ENCODE measurements around the gene LAIR1.
"Not testable (repeated sequence)": the region's sequence is repeated elsewhere in the genome, so short reads cannot be mapped to it uniquely, and the experiment has no call there.

Gene LAIR1

DNA sequence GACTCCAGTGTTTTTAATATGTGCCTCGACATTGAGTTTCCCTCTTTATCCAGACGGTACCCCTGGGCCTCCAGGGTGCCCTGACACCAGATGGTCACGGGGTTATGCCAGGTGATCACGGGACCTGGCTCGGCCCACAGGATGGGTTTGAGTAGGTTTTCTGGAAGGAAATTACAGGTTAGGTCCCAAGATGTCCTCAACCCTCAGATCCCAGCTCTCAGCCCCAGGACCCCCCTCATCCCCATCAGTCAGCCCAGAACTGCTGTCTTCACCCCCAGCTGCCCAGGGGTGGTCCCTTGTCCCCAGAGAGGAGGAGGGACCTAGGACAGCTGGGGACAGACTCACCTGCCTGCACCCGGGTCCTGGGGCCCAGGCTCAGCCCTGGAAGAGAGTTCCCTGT, 26.2 kb downstream of the LAIR1 start:
- DNase-seq, result no peak

DNA sequence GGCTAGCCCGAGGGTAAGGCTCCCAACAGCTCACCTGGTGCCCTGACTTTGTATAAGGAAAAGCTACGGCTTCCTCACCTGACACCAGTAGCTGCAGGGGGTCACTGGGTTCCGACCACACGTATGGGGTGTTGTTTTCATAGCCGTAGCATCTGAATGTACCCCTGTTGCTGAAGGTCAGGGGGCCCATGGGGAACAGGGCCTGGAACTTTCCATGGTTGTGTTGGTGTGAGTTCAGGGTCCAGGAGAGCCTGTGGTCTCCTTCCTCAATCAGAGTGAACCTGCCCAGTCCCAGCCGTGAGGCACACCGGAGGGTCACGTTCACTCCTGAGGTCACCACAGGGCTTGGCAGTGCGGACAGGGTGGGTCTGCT, 26.9 kb downstream of the LAIR1 start:
- no peak for DNase-seq

DNA sequence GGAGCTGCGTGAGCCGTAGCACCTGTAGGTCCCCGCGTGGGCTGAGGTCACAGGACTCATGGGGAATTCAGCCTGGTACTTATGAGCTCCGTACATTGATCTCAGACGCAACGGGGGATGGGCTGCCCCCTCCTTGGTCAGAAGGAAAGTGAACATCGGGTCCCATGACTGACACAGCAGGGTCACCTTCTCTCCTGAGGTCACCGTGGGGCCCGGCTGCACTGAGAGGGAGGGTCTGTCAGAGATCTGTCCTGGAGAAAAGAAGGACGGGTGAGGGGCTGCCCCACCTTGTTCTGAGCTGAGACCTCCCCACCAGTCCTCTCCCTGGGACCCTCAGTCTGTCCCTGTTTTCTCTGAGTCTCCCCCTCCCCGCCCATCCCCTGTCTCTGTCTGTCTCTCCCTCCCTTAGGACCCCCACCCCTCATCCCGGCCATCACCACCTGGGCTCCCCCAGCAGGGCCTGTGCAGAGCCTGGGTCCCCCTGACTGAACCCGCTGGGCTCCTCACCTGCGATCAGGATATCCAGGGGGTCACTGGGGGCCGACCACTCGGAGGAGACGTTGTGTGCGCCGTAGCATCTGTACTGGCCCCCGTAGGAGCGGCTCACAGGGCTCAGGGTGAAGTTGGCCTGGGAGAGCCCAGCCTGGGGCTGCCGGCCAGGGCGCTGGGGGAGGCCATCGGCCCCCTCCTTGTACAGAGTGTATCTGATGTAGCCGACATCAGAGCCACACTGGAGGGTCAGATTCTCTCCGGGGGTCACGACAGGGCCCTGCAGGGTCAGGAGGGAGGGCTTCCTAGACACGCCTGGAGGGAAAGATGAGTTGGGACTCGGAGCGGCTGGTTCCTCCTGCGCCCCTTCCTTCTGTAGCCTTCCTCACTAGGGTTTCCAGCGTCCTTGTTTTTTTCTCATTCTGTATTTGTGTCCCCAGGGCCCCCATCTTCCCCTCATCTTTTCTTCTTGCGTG, 27.6 kb downstream of the LAIR1 start:
- DNase-seq, result no peak

DNA sequence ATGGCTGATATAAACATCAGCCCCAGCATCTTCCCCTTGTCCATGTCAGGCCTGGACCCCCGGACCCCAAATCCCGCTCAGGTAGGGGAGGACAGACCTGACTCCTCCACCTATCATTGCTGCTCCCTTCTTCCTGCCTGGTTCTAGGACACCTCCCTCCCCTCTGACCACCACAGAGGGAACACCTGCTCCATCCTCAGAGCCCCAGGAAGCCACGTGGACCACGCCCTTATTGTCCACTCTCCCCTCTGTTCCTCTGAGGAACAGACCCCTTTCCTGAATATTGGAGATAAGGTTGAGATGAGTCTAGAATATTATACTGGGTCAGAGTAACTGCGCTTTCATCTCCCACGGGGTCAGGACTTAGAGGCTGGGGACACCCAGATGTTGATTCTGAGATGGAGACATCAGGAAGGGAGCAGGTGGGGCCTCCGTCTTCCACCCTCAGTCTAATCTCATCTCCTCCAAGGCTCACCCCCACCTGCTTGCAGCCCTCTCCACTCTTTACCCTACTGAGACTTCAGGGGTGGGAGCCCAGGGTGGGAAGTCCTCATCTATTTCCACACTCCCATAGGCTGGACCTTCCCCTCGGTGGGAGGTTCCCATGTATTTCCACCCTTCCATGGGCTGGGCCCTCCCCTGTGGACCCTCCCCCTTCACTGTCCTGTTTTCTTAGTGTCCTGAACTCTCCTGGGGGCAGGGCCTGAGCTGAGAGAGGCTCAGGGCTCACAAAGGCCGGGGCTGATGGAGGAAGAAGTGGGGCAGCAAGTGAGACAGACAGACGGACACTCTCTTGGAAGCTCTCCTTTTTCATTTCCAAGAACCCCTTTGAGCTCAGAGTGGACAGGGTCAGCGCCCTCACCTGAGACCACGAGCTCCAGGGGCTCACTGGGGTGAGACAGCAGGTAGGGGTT, 28.5 kb downstream of the LAIR1 start:
- no peak for DNase-seq

DNA sequence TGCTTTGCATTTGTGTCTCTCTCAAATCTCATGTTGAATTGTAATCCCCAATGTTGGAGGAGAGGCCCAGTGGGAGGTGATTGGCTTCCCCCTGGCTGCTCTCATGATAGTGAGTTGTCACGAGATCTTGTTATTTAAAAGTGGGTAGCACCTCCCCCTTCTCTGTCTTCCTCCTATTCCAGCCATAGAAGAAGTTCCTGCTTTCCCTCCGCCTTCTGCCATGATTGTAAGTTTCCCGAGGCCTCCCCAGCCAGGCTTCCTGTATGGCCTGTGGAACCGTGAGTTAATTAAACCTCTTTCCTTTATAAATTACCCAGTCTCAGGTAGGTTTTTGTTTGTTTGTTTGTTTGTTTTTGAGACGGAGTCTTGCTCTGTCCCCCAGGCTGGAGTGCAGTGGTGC, 29.6 kb downstream of the LAIR1 start:
- no peak for DNase-seq

DNA sequence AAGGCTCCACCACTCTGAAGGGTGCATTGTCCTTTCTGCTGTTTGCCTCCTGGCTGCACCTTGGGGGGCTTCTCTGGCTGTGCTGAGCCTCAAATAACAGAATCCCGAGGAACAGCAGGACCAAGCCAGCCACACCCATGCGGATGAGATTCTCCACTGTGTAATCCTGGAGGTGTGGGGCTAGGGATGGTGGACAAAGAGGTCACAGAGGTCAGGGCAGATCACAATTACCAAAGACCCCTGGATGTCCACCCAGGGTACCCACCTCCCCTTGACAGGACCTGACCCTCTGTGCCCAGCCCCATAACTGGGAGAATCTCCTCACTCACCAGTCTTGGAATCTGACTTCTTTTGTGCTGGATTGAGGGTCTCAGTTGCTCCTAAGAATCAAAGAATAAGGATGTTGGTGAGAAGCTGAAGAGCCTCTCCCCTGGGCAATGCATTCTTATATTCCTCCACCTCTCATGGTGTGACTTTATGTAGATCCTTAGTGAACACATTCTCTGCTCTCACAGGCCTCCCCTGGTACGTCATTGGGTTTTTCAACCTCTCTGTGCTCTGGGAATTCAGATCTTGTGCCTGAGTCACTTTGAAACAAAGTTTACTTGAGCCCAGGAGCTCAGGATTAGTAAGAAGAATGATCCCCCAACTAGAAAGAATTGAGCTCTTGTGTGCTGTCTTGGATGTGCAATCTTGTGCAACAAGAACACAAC, 31.0 kb downstream of the LAIR1 start:
- no peak for DNase-seq

DNA sequence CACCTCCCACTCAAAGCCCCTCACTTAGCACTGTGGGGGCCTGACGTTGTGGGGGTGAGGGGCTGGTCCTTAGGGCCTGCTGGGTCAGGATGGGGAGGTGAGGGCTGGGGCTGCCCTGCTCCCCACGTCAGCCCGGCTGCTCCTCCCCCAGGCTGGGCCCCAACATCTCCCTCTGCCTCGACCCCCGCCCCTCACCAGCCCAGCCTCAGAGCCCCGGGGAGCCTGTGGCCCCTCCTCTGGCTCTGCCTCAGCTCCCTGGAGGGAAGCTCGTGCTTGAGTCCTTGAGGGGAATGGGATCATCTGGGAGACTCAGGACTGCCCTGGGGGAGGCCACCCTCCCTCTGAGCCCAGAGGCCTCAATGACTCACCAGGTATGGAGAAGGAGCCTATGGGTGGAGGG, 32.6 kb downstream of the LAIR1 start:
- no peak for DNase-seq

DNA sequence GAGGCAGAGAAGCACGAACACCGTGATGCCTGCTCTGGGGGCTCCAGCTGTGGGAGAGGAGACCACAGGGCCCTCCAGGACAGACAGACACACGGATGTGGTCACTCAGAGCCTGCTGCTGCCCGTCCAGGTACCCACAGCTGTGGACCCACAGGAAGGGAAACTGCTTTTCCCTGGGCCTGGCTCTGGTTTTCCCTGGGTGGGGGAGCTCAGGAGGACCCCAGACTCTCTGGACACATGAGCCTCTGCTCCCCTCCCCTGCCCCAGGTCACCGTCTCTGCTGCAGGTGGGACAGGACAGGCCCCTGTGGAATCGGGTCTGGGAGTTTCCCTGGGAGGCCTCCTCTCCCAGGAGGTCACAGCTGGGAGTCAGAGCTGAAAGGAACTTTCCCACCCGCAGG, 33.1 kb downstream of the LAIR1 start:
- no peak for DNase-seq

DNA sequence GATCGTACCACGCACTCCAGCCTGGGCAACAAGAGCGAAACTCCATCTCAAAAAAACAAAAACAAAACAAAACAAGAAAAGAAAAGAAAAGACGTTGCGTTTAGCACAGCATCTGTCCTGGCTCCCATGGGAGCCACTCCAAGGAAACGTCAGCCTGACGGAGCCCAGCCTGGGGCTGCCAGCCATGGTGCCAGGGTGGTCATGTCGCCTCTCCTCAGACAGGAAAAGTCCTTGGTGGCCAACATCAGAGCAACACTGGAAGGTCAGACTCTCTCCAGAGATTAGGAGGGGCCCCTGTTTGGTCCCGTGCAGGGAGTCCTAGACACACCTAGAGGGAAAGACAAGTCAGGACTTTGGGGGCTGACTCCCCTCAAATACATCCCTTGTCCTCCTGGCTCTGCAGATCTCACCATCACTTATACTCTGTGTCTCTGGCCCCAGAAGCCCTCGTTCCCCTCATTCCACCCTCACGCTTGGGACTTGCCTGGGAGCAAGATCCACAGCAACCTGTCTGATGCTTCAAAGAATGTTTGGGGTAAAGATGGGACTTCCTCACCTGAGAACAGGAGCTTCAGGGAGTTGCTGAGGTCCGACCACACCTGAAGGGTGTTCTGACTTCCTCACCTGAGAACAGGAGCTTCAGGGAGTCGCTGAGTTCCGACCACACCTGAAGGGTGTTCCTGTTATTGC, 35.1 kb downstream of the LAIR1 start:
- no peak for DNase-seq

DNA sequence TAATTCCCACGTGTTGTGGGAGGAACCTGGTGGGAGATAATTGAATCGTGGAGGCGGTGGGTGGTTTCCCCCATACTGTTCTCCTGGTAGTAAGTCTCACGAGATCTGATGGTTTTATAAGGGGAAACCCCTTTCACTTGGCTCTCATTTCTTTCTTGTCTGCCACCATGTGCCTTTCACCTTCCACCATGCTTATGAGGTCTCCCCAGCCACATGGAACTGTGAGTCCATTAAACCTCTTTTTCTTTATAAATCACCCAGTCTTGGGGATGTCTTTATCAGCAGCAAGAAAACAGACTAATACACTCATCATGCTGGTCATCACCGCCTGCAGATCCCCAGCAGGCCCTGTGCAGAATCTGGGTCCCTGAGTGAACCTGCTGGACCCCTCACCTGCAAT, 36.0 kb downstream of the LAIR1 start:
- DNase-seq, result not testable (repeated sequence)

DNA sequence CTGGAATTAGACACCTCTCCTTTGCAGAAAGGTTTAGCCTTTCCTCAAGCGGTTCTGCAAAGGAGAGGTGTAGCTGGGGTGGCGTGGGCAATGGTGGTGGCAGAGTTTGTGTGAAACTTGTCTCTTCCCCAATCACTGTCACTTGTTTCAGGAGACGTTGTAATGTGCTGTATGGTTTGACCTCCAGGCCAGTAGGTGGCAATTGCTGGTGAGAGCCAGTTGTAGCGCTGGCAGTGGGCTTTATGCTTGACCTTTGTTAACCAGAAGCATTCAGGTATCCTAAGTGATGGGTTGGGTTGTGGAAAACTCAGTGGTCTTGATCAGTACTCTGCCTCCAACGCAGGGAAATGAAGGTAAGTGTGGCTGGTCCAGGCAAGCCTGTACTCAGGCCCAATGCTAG, 39.1 kb downstream of the LAIR1 start:
- no peak for DNase-seq

DNA sequence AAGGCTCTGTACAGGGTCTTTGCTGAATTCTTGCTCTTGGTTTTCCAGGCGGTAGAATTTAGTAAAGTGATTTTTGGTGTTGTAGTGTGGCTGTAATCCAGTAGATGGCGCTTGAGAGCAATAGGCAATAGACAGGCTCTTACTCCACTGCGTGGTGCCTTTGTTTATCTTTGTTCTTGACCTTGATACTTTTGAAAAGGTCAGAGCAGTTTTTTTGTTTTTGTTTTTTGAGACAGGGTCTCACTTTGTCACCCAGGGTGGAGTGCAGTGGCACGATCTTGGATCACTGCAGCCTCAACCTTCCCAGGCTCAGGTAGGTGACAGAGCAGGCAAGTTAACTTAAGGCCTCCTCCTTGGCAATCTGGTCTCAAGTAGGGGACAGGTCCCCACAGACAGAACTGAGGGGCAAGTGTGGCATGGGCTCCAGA, 39.5 kb downstream of the LAIR1 start:
- peak; percentile 34 for DNase-seq

DNA sequence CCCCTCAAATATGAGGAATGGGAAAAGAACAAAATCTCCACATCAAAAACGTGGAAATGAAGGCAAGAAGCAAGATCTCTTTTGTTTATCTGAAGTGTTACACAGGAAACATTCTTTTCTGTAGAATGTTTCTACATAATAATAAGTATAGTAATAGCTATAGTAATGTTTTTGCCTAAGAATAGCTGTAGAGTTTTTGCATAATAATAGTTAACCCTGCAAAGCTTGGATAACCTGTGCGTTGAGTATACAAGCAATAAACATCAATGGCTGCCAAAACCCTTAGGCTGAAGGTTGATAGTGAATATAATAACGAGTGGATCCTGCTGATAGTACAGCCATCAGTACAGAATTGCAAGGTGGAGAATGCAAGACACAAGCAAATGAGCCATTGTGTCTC, 40.7 kb downstream of the LAIR1 start:
- no peak for DNase-seq

DNA sequence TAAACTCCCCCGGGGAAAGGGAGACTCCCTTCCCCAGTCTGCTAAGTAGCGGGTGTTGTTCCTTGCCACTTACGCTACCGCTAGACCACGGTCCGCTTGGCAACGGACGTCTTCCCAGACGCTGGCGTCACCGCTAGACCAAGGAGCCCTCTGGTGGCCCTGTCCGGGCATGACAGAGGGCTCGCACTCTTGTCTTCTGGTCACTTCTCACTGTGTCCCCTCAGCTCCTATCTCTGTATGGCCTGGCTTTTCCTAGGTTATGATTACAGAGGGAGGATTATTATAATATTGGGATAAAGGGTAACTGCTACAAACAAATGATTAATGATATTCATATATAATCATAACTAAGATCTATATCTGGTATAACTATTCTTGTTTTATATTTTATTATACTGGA, 41.8 kb downstream of the LAIR1 start:
- DNase-seq, result not testable (repeated sequence)

DNA sequence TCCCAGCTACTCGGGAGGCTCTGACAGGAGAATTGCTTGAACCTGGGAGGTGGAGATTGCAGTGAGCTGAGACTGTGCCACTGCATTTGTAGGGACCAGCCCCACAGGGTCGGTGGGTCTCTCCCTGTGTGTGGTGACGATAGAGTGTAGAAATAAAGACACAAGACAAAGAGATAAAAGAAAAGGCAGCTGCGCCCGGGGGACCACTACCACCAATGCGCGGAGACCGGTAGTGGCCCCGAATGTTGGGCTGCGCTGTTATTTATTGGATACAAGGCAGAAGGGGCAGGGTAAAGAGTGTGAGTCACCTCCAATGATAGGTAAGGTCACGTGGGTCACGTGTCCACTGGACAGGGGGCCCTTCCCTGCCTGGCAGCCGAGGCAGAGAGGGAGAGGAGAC, 42.4 kb downstream of the LAIR1 start:
- DNase-seq, result not testable (repeated sequence)

DNA sequence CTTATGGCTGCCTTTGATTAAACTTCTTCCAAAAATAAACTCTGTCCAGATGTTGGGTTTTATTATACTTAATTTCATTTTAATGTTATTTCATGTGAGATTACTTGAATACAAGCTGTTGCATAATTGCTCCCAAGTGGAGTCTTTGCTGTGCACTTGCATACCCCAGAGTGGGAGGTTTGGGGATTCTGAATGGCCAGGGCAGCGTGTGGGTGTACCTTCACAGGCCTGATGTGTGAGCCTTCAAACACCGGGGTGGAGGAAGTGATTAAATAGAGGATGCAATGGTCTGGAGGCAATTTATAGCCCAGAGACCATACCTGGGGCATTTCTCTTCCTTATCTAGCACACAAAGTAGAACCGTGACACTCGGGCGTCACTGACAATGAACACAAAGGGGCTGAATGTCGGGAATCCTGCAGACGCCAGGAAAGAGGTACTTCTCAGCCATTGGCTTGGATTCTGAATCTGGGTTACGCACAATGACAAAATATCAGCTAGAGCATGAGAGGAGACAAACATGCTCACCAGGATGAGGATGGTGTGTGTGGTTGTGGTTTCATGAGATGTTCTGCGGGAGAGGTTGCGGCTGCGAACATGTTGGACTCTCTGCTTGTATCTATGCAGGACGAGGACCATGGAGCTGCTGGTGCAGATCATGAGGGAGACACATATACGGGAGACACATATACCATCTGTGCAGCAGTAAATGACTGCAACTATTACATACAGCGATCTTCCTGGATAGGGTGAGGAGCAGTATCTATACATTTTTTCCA, 44.6 kb downstream of the LAIR1 start:
- DNase-seq, result no peak

DNA sequence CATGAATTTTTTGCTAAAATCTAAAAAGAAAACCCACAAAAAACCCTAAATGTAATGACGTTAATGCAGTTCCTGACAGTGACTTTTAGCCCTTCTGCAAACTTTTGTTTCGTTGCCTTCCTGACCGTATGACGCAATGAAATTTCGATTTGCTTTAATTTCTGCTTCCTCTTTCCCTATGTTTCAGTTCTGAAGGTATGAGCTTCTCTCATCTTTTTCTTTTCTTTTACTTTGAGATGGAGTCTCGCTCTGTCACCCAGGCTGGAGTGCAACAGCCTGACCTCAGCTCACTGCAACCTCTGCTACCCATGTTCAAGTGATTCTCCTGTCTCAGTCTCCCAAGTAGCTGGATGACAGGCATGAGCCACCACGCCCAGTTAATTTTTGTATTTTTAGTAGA, 45.7 kb downstream of the LAIR1 start:
- no peak for DNase-seq

DNA sequence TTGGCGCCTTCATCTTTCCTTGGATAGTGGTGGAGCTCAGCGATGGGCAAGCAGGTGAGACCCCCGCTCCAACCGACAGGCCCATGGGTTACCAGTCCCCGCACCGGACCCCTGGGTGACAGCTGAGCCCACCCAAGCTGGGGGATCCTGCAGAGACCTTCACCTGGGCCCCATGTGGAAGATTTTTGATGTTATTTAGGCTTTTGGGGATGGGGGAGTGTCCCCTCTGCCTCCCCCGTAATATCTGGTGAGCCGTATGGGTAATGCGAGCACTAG, 46.8 kb downstream of the LAIR1 start:
- DNase-seq, result no peak

DNA sequence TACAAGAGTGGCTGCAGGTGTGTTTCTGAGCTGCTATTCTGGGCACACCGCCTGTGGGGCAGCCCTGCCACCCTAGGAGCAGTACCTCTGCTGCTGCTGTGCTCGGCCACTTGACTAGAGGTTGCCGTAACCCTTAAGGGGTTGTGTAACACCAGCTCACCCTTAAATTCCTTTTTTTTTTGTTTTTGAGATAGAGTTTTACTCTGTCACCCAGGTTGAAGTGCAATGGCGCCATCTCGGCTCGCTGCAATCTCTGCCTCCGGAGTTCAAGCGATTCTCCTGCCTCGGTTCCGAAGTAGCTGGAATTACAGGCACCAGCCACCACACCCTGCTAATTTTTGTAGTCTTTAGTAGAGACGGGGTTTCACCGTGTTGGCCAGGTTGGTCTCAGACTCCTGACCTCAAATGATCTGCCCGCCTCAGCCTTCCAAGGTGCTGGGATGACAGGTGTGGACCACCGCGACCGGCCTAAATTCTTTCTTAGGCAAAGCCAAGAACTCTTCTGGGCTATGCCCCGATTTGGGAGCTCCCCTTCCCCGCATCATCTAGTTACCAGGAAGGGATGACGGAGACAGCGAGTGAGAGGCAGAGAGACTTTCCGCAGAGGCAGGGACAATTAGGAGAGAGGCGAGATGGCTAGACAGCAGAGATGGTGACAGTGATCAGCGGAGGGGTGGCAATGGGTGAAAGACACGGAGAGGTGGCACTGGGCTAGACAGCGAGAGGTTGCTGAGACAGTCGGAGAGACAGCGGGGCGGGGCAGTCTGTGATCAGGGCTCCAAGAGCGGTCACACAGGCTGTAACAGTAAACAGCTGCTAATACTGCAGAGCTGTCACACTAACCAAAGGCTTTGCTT, 47.4 kb downstream of the LAIR1 start:
- no peak for DNase-seq

DNA sequence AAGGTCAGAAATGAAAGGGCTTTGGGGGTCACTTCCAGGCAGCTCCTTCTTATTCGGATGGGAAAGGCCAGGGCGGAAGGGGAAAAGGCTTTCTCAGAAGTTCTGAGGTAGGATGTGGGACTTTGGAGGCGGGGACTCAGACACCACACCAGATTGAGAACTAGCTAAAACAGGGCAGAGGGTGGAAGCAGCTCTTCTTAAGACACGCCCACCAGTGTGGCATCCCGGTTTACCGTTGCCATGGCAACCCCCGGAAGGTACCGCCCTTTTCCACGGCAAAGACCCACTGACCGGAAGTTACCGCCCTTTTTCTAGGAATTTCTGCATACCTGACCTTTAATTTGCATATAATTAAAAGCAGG, 48.0 kb downstream of the LAIR1 start:
- DNase-seq, result peak; percentile 57

DNA sequence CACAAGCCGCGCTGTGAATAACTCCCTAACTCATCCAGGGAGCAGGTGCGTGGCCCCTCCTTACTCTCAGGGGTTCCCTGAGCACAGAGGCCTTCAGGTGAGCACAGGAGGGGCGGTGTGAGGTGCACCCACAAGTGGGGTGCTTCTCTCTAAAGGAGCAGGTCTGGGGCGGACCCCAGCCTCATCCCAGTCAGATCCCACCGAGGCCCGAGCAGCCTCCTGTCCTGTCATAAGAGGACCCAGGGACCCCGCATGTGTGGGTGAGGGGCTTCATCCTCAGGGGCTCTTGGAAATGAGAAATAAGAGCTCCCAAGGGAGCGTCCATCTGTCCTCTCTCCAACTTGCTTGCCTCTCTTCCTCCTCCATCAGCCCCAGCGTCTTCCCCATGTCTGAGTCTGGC, 48.8 kb downstream of the LAIR1 start:
- no peak for DNase-seq
